Hypothalamus (tissue), 51 donors: ENCODE measurements around the gene SRGAP3.

Source experiments
- DNase-seq, 51 donors: peaks; one replicate each; lab custom pipeline; 2025; lab: John Stamatoyannopoulos, UW

Gene SRGAP3

DNA sequence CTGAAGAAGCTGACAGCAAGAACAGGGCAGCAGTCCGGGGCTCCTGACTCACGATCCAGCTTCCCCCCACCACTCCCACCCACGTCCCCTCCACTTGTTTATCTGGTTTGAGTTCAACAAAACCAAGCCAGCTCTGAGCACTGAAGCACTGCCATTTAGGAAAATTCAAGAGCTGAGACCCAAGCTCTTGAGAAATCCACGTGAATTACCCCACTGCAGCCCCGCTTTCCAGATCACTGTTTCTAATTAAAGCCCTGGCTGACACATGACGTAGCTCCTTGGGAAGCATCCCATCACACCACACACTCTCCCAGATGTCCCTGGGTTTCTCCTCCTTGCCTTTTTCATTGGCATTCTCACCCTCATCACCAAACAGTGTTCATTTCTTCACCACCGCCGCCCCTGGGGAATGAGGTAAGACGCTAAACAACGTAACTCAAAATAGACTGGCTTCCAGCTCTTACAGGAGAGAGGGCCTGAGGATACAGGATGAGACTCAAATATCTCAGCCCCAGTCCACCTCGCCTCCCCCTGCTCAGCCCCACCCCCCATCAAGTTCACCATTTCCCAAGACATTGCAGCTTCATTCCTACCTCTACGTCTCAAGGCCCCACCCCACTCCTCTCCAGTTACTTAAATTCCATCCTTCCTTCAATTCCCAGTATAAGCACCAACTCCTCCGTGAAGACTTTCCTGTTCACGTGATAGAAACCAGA, 95.4 kb downstream of the SRGAP3 start:
- DNase-seq = peak in 6 of 51 donors; percentile 10 to 68 (median 24)

DNA sequence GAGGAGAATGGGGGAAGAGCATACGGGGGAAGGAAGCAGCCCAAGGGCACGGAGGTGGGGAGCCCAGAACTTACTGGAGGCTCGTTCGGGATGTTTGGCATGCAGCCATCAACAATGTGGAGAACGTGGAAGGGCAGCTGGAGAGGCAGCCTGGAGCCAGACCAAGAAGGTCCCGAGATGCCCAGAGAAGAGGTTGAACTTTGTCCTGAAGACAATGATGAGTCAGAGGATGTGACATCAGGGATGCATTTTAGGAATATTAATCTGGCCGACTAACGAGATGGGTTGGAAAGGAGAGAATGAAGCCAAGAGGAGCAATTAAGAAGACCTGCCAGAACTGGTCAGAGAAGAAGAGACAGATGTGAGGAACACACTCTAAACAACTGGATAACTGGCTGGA, 98.2 kb downstream of the SRGAP3 start:
- no peak for DNase-seq

GRCh38 chr3:9149566-9149965, 99.9 kb downstream of the SRGAP3 start:
- DNase-seq = no peak

DNA sequence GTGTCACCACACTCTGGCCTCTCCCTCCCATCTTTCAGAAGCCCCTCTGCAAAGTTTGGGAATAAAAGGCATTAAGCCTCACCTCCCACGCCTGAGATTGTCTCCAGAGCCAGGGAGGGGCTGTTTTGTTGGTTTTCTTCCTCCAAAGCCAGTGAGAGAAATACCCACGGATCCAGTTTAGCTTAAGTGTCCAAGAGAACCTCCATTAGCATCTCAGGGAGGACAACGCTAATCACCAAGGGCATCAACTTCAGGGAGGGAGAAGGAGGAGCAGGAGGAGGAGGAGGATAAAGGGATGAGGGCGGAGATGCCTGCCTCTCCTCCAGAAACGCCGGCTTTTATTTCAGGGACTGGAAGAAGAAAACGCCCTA, 101.6 kb downstream of the SRGAP3 start:
- DNase-seq = no peak

GRCh38 chr3:9147215-9147895, 102.1 kb downstream of the SRGAP3 start:
- no peak for DNase-seq

- DNase-seq = no peak
Observed at GRCh38 chr3:9146367-9147071, 102.9 kb downstream of the SRGAP3 start.

GRCh38 chr3:9143184-9143583, 106.3 kb downstream of the SRGAP3 start:
- DNase-seq = no peak

GRCh38 chr3:9142362-9142761, 107.1 kb downstream of the SRGAP3 start:
- DNase-seq = no peak

DNA sequence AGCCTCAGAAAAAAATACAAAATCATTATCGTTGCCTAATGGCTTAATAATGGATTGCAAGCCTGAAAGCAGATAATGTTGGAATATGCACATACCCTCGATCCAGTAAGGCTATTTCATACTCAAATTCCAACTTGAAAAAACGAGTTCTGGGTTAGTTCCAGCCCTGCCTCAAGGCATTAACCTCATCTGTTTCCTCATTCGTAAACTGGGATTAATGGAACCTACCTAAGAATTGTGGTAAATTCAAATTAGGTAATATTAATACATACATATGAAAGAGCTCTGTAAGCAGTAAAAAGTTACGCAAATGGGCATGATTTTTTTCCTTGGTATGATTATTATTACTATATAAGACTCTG, 107.5 kb downstream of the SRGAP3 start:
- no peak for DNase-seq

- no peak for DNase-seq
Observed at GRCh38 chr3:9139366-9139765, 110.1 kb downstream of the SRGAP3 start.

DNA sequence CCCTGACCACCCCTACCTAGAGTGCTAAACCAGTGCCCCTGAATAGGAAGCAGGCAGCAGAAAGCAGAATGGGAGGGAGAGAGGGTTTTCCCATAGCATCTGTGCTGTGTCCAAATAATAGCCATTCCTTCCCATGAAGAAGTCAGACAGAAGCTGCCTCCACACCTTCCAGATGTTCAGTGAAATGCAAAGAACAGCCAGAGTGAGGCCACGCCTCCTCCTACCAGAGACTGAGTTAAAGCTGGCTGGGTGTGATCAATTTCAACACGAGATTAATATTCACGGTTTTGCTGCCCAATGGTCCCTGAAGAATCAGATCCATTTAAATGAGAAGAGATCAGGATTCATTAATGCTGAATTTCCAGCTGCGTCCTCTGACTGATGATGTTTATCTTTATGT, 111.8 kb downstream of the SRGAP3 start:
- no peak for DNase-seq

- DNase-seq = no peak
Observed at GRCh38 chr3:9136746-9137465, 112.5 kb downstream of the SRGAP3 start.

DNA sequence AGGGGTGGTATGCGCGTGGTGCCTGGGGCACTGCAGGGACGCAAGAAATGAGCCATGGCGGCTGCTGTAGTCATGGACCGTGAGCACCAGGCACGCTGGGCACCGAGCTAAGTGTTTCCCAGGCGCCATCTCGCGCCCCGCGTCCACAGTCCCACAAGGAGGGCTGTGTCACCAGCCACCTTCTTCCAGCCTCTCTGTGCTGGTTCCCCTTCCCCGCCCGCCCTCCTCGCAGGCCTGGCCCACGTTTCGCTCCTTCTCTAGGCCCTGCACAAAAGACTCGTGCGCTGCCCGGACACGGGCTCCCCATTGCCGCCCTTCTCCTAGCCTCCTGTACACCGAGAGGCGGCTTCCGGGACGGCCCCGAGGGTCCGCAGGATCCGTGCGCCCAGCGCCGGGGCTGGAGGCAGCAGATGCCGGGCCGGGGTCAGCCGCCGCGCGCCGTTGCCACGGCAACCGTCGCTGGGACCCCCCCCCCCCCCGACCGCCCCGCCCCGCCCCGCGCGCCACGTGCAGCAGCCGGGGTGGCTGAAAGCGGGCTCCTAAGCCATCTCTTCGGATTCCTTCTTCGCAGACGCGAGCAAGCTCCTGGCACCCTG, 113.4 kb downstream of the SRGAP3 start:
- DNase-seq = peak in 30 of 51 donors; percentile 12 to 65 (median 42)

DNA sequence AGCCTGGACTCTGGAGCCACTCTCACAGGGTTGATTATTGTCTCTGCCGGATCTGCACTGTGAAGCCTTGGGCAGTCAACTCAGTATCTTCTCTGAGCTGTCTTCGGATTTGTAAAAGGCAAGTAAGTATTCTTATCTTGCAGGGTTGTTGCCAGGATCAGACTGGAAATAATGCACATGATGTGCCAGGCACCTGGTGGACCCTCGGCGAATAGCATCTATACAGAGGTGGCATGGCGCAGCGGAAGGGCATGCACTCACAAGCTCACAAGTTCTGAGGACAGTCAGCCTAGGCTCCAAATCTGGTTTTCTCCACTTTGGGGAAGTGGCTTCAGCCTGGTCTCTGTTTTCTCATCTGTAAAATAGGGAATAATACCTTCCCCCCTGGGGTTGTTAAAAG, 113.9 kb downstream of the SRGAP3 start:
- peak in 2 of 51 donors; percentile 58 to 60 for DNase-seq

GRCh38 chr3:9133656-9134055, 115.8 kb downstream of the SRGAP3 start:
- no peak for DNase-seq

GRCh38 chr3:9130345-9131305, 118.8 kb downstream of the SRGAP3 start:
- peak in 1 of 51 donors; percentile 13 for DNase-seq

DNA sequence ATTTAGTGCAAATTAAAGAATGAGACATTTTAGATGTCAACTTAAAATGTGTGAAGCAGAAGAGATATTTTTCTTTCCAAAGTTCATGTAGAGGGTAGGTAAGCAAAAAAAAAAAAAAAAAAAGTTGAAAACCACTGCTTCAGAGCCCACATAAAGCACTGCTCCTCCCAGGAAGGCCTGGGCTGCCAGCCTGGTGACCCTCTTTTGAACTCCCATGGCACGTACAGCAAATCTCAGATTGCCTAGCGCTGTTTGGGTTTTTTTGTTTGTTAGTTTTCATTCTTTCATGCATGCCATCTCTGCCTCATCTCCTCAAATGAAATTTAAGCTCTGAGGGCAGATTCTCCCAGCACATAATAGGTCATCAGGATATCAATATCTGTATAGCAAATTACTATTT, 120.1 kb downstream of the SRGAP3 start:
- DNase-seq = no peak

- DNase-seq = no peak
Observed at GRCh38 chr3:9125278-9125951, 124.0 kb downstream of the SRGAP3 start.

DNA sequence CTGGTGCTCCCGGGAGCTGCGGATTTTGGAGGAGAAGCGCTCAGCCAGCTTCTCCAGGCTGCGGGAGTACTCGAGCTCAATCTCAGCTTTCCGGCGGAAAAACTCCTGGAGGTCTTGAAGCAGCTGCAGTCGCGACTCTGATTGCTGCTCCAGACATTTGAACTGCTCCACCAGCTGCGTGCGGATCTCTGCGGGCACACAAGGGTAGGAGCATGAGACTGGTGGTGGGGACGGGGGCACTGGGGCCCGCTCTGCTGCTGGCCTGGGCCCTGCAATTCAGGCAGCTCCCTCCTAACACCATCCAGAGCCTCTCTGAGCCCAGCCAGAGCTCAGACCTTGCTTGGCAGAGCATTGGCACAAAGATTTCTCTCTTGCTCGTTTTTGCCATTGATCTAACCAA, 124.7 kb downstream of the SRGAP3 start:
- no peak for DNase-seq
